Fibroblast of the aortic adventitia (primary cell): ENCODE results near the gene CEBPA. TPM values are rescaled to one million over a fixed set of nuclear protein-coding genes. Genes with fewer than 3 reads are reported as not detected.

Experiments used
- DNase-seq: peaks from one replicate; pipeline ENCODE4 v3.0.0-alpha.2; 2010; ENCODE audit warnings: low read depth
- H3K4me3 ChIP-seq: 2 replicates; pipeline ENCODE4 v1.5.1; 2011; ENCODE audit warnings: low read depth, mild to moderate bottlenecking, control low read depth, low read length, moderate library complexity
- CTCF ChIP-seq: IDR thresholded peaks from 2 replicates; pipeline ENCODE4 v1.5.1; 2011; ENCODE audit warnings: mild to moderate bottlenecking, low read length, control low read depth, inconsistent platforms; ENCODE audit not compliant: insufficient read depth
- total RNA-seq: library from RNA; depleted of rRNA; stranded (reverse); fragments of >200 nt; gene quantifications from 2 replicates; pipeline ENCODE4 v1.2.3, GENCODE V29; 2012; ENCODE audit warnings: low replicate concordance

CEBPA gene
- total RNA-seq, 1 donor: 0.18 TPM

DNA sequence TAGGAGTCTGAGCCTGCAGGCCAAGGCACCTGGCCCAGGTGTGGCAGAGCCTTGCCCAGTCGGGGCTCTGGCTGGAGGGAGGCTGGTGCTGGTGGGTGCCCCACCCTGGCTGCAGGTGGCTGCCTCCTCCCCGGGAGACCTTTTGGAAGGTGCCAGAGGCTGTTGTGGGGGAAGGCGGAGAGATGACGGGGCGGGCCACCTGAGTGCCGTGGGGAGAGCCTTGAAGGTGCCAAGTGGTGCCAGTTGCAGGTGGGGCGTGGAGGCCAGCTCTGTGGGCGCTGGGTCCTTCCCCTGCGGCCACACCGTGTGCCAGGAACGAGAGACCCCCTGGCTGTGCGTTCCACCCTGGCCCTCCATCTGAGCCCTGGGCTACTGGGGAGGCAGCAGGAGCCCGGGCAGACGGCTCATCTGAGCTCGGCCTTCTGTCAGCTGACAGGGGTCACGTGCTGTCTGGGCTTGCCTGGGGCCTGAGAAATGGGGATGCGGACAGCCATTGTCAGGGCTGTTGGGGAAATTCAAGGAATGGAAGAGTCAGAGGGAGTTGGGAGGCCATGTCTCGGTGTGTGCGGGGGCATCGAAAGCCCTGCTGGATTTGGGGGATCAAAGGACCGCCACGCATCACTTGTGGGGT is 20.9 kb downstream of the CEBPA start:
- no peak overlapping the region for H3K4me3 ChIP-seq
- TF ChIP-seq CTCF: no peak
- no peak for DNase-seq

GRCh38 chr19:33280351-33280921 is 21.9 kb downstream of the CEBPA start:
- no peak overlapping the region for H3K4me3 ChIP-seq
- no peak for TF ChIP-seq CTCF
- no peak for DNase-seq

DNA sequence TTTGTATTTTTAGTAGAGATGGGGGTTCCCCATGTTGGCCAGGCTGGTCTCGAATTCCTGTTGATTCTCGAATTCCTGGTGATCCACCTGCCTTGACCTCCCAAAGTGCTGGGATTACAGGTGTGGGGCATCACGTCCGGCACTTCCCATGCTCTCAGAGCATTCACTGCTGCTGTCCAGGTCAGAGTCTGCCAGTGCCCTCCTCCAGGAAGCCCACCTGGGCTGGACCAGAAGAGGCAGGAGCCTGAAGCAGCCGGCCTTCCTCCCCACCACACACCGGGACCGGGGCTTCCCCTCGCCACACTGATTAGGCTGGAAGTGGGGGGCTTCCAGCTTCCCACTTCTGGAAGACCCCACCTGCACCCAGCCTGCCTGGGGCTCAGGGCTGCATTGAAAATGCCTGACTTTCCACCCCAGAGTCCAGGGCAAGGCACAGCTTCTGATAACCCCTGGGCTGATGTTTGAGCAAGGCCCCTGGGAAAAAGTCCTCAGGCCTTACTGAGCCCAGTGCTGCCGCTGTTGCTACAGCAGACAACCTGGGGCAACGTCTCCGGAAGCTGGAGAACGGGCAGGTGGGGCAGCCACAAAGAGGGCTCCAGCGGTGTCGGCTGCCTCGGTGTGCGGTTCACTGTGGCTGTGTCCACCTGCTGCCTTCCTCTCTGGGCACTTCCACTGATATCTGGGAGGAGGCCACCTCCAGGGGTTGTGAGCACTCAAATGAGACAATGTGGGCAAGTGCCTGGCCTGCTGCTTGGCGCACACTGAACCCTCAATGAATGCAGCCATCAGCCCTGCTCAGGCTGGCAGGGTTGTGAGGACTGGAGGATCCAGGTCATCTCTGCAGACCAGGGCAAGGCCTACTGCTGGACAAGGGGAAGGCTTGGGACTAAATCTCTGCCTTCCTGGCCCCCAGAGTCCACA is 22.6 kb downstream of the CEBPA start:
- no peak for TF ChIP-seq CTCF
- H3K4me3 ChIP-seq: no peak overlapping the region

DNA sequence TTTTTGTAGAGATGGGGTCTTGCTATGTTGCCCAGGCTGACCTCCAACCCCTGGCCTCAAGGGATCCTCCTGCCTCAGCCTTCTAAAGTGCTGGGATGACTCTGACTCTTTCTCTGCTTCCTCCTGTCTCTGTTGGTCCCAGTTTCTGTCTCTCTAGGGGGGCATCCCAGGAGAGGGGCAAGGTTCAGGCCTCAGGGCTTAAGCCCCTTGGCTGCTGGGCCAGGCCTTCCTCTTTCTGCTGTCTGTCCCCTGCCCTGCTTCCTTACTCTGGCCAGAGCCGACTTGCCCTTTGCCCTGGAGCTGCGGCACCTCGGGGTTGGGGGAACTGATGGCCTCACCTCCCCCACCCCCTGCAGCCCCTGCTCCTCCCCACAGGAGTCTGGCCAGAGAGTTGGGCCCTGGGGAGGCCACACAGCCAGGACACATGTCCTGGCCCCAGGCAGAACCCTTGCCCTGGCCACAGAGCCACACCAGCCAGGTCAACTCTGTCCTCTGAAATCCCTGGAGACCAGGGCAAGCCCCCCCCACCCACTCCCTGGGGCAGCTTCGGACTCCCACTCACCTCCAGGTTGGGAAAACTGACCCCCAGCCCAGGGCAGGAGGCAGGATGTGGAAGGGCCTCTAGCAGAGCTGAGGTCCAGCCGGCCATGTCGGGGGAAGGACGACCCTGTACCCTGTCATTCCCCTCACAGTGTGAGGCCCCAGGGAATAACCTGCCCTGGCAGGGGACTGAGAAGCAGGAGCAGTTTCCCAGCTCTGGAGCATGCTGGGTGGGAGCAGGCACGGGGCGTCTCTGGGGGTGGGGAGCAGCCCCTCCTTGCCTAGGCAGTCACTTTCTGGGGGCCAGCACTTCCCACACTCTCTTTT is 23.7 kb downstream of the CEBPA start:
- no peak for TF ChIP-seq CTCF
- no peak for DNase-seq
- H3K4me3 ChIP-seq: no peak overlapping the region

More for the DNA sequence above, 22.6 kb downstream of the CEBPA start:
- DNase-seq: no peak

DNA sequence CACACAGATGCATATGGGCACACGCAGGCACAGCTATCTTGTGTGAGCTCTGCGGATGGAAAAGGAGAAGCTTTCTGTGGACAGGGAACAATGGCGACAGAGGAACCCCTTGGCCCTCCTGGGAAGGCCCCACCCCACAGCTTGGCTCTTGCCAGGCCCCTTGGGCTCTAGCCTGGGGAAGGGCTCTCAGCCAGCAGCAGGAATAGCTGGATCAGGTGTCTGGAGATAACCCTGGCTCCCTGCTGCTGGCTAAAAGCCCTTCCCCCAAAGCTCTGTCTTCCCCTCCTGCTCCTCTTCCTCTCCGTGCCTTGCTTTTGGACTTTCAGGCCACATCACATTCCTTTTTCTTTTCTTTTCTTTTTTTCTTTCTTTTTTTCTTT is 24.3 kb downstream of the CEBPA start:
- no peak for TF ChIP-seq CTCF
- H3K4me3 ChIP-seq: no peak overlapping the region

DNA sequence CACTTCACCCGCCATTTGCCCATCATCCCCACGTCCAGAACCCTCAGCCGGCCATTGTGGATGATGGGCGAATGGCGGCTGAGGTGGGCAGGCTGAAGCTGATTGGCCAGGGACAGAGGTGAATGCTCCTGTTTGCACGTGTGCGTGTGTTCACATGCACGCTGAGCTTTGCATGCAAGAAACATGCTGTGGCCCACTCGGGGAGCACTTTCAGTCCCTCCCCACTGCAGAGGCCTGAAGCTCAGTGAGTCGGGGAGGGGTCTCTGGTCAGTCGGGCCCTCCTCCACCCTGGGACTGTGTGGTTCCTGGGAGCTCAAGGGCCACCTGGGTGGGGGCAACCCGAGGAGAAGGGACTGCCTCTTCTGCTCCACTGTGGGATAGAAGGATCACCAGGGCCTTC is 24.9 kb downstream of the CEBPA start:
- H3K4me3 ChIP-seq: no peak overlapping the region
- TF ChIP-seq CTCF: no peak
- DNase-seq: no peak

More for the DNA sequence above, 24.3 kb downstream of the CEBPA start:
- no peak for DNase-seq
